Memory B cell (primary cell): ENCODE measurements around the gene KCNC1.

Source experiments
- ATAC-seq: fragments of 150-1000 bp; cut with Tn5 transposase; 2 replicates; pipeline ENCODE4 v1.10.0; 2021; ENCODE audit warnings: low read depth, mild to moderate bottlenecking, moderate library complexity
- DNase-seq, 2 donors: peaks; one replicate each; pipeline ENCODE4 v3.0.0; 2022; ENCODE audit warnings: low spot score in 2 of 2
- H3K27ac Mint-ChIP-seq: one replicate; pipeline ENCODE4 v1.8.0; 2022; ENCODE audit warnings: mild to moderate bottlenecking, moderate library complexity, mixed read lengths
- H3K27me3 Mint-ChIP-seq: one replicate; pipeline ENCODE4 v1.8.0; 2022; ENCODE audit warnings: mixed read lengths
- H3K36me3 Mint-ChIP-seq: one replicate; pipeline ENCODE4 v1.8.0; 2022; ENCODE audit warnings: mild to moderate bottlenecking, mixed read lengths
- H3K4me1 Mint-ChIP-seq: one replicate; pipeline ENCODE4 v1.8.0; 2022; ENCODE audit warnings: mixed read lengths
- H3K4me3 Mint-ChIP-seq: one replicate; pipeline ENCODE4 v1.8.0; 2022; ENCODE audit warnings: mild to moderate bottlenecking, moderate library complexity, mixed read lengths
- H3K9me3 Mint-ChIP-seq: one replicate; pipeline ENCODE4 v1.8.0; 2022; ENCODE audit warnings: mixed read lengths

KCNC1 gene

GRCh38 chr11:17821648-17822400 lies 87.2 kb downstream of the KCNC1 start:
- no peak for DNase-seq
- H3K27ac Mint-ChIP-seq = no peak overlapping the region

GRCh38 chr11:17822401-17822781 lies 87.8 kb downstream of the KCNC1 start:
- DNase-seq (no peak), ATAC-seq (no peak)
- peaks cover 24% of the 10 kb centered on the region for H3K36me3 Mint-ChIP-seq
- peaks cover 1% of the 10 kb centered on the region for H3K9me3 Mint-ChIP-seq
- no peaks in the 10 kb centered on the region for H3K27me3 Mint-ChIP-seq
- no peak overlapping the region for H3K4me3 Mint-ChIP-seq
- no peak overlapping the region for H3K27ac Mint-ChIP-seq
- no peaks in the 10 kb centered on the region for H3K4me1 Mint-ChIP-seq

More at GRCh38 chr11:17821648-17822400, 87.2 kb downstream of the KCNC1 start:
- peaks cover 1% of the 10 kb centered on the region for H3K9me3 Mint-ChIP-seq
- peaks cover 22% of the 10 kb centered on the region for H3K36me3 Mint-ChIP-seq
- no peaks in the 10 kb centered on the region for H3K4me1 Mint-ChIP-seq
- no peak overlapping the region for H3K4me3 Mint-ChIP-seq
- H3K27me3 Mint-ChIP-seq = no peaks in the 10 kb centered on the region
- no peak for ATAC-seq

GRCh38 chr11:17827006-17827405 lies 92.4 kb downstream of the KCNC1 start:
- H3K27ac Mint-ChIP-seq = no peak overlapping the region
- H3K4me1 Mint-ChIP-seq = no peaks in the 10 kb centered on the region
- no peak for ATAC-seq
- H3K4me3 Mint-ChIP-seq = no peak overlapping the region
- no peak for DNase-seq
- peaks cover 33% of the 10 kb centered on the region for H3K36me3 Mint-ChIP-seq
- H3K27me3 Mint-ChIP-seq = no peaks in the 10 kb centered on the region
- peaks cover 1% of the 10 kb centered on the region for H3K9me3 Mint-ChIP-seq

DNA sequence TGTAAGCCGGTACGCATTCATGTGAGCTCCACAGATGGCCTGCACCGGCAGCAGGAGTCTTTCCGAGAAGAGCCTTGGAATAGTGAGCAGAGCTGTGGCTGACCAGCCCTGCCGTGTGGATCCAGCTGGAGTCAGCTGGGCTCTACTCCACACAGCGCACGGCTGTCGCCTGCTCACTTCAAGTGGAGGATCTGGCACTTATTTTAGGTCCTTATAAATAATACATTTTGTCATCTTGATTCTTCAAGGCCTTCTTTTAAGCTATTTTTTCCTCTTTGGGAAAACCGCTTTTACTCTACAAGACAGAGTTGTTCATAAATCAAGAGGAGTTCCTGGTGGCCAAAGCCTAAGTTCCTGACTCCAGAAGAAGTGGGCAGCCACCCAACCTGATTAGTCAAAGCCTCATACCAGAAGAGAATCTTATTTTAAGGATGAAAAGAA lies 93.8 kb downstream of the KCNC1 start:
- Mint-ChIP-seq H3K4me3 (no peak overlapping the region), H3K4me1 (no peaks in the 10 kb centered on the region), H3K36me3 (peaks cover 35% of the 10 kb centered on the region), H3K27ac (no peak overlapping the region), H3K9me3 (peaks cover 1% of the 10 kb centered on the region), H3K27me3 (no peaks in the 10 kb centered on the region)
- ATAC-seq (no peak), DNase-seq (no peak)

GRCh38 chr11:17831228-17831627 lies 96.6 kb downstream of the KCNC1 start:
- ATAC-seq (no peak), DNase-seq (no peak)
- no peaks in the 10 kb centered on the region for H3K9me3 Mint-ChIP-seq
- H3K27me3 Mint-ChIP-seq = no peaks in the 10 kb centered on the region
- H3K36me3 Mint-ChIP-seq = peaks cover 25% of the 10 kb centered on the region
- no peak overlapping the region for H3K4me3 Mint-ChIP-seq
- H3K27ac Mint-ChIP-seq = no peak overlapping the region
- no peaks in the 10 kb centered on the region for H3K4me1 Mint-ChIP-seq

DNA sequence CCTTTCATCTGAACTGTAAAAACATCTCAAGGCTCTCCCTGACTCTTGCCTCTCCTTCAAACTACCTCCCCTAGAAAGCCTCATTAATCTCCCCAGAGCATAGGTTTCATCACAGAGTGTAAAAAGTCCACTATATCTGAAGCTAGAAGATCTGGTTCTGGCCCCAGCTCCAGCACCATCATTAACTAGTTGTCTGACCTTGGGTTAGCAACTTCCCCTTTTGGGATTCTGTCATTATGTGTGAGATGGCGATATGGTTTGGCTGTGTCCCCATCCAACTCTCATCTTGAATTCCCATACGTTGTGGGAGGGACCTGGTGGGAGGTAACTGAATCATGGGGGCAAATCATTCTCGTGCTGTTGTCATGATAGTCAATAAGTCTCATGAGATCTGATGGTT lies 97.3 kb downstream of the KCNC1 start:
- Mint-ChIP-seq H3K27me3 (no peaks in the 10 kb centered on the region), H3K27ac (no peak overlapping the region), H3K4me1 (no peaks in the 10 kb centered on the region), H3K36me3 (peaks cover 25% of the 10 kb centered on the region), H3K9me3 (no peaks in the 10 kb centered on the region), H3K4me3 (no peak overlapping the region)
- DNase-seq = no peak
- no peak for ATAC-seq
